Measurements from ENCODE around the gene INPP5D. TPM values are rescaled to one million over a fixed set of nuclear protein-coding genes. Genes with fewer than 3 reads are reported as not detected.

The INPP5D gene
- polyA plus RNA-seq, 3 donors, result 30.6 to 90.2 (median 54.8) TPM

- Histone ChIP-seq H3K36me3 (replicated peaks in 1 of 2; ENCODE audit: control insufficient read depth in 1 of 2, insufficient read depth in 2 of 2, low read length in 2 of 2) (peaks cover 68 to 74% of the 10 kb centered on the region in 2 donors), H3K9ac (ENCODE audit: insufficient read depth, low read length, poor library complexity, severe bottlenecking) (peak overlapping the region; percentile 39), H3K27me3 (ENCODE audit: control insufficient read depth in 2 of 2, insufficient read depth in 2 of 2, low read length in 2 of 2) (no peaks in the 10 kb centered on the region), H2AFZ (ENCODE audit: insufficient read depth, low read depth, low read length, poor library complexity, severe bottlenecking) (peak overlapping the region; percentile 22), H3K27ac (ENCODE audit: low read depth in 1 of 2, low read length in 2 of 2) (peak overlapping the region; percentile 74 to 97), H3K79me2 (ENCODE audit: insufficient read depth, low read length) (peaks cover 19% of the 10 kb centered on the region), H4K20me1 (ENCODE audit: insufficient read depth, low read length) (no peaks in the 10 kb centered on the region), H3K4me1 (ENCODE audit: control insufficient read depth in 1 of 2, insufficient read depth in 2 of 2, low read length in 2 of 2) (peaks cover 42 to 44% of the 10 kb centered on the region in 2 donors), H3K9me3 (replicated peaks in 1 of 2; ENCODE audit: control insufficient read depth in 1 of 2, insufficient read depth in 1 of 2, low read length in 2 of 2) (no peaks in the 10 kb centered on the region), H3K4me3 (replicated peaks in 1 of 3; ENCODE audit: low read depth in 2 of 3, low read length in 3 of 3) (peak overlapping the region in 1 of 3 experiments; percentile 67), H3K4me2 (replicated peaks; ENCODE audit: extremely low read depth, low read length, poor library complexity, severe bottlenecking) (peak overlapping the region; percentile 83)
- H3K36me3 Mint-ChIP-seq, result peaks cover 56 to 59% of the 10 kb centered on the region in 2 donors
- TF ChIP-seq CTCF (IDR thresholded peaks at IDR 0.05), result no peak
- H3K4me1 Mint-ChIP-seq, result peaks cover 4% of the 10 kb centered on the region
- H3K9me3 Mint-ChIP-seq, result no peaks in the 10 kb centered on the region
- intact Hi-C loops (cut with micrococcal nuclease), result no loop called here
- H3K27me3 Mint-ChIP-seq (ENCODE audit: low read depth in 3 of 3), result peaks cover 0 to 4% (median 0%) of the 10 kb centered on the region in 3 donors
- 83% methylated on average over 4 of the region's 4 CpGs for WGBS (ENCODE audit: insufficient coverage)
- no peak for DNase-seq
- no peak overlapping the region for H3K4me3 Mint-ChIP-seq
- H3K27ac Mint-ChIP-seq, result no peak overlapping the region
Observed at GRCh38 chr2:233164967-233165366, 104.8 kb downstream of the INPP5D start.

DNA sequence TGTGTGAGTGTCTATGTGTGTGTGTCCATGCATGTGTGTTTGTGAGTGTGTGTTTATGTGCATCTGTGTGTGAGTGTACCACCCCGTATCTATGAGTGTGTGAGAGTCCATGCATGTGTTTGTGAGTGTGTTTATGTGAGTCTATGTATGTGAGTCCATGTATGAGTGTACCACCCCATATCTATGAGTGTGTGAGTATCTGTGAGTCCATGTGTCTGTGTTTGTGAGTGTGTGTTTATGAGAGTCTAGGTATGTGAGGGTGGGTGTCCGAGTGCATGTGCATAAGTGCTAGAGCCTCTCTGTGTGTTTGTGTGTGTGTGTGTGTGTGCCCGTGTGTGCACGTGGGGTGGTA is 105.4 kb downstream of the INPP5D start:
- H3K4me2 ChIP-seq (replicated peaks; ENCODE audit: extremely low read depth, low read length, poor library complexity, severe bottlenecking), result peak overlapping the region; percentile 83
- no peaks in the 10 kb centered on the region for H3K27me3 ChIP-seq (ENCODE audit: control insufficient read depth in 2 of 2, insufficient read depth in 2 of 2, low read length in 2 of 2)
- no peak for TF ChIP-seq CTCF (IDR thresholded peaks at IDR 0.05)
- H3K36me3 ChIP-seq (replicated peaks in 1 of 2; ENCODE audit: control insufficient read depth in 1 of 2, insufficient read depth in 2 of 2, low read length in 2 of 2), result peaks cover 68 to 74% of the 10 kb centered on the region in 2 donors
- intact Hi-C loops (cut with micrococcal nuclease), result no loop called here
- no peak for DNase-seq
- no peak overlapping the region for H2AFZ ChIP-seq (ENCODE audit: insufficient read depth, low read depth, low read length, poor library complexity, severe bottlenecking)
- Mint-ChIP-seq H3K9me3 (no peaks in the 10 kb centered on the region), H3K27me3 (ENCODE audit: low read depth in 3 of 3) (peaks cover 0 to 4% (median 0%) of the 10 kb centered on the region in 3 donors), H3K36me3 (peaks cover 56 to 59% of the 10 kb centered on the region in 2 donors), H3K4me3 (no peak overlapping the region), H3K27ac (no peak overlapping the region), H3K4me1 (peaks cover 4% of the 10 kb centered on the region)
- peak overlapping the region; percentile 74 to 97 for H3K27ac ChIP-seq (ENCODE audit: low read depth in 1 of 2, low read length in 2 of 2)
- peaks cover 19% of the 10 kb centered on the region for H3K79me2 ChIP-seq (ENCODE audit: insufficient read depth, low read length)
- H3K9me3 ChIP-seq (replicated peaks in 1 of 2; ENCODE audit: control insufficient read depth in 1 of 2, insufficient read depth in 1 of 2, low read length in 2 of 2), result no peaks in the 10 kb centered on the region
- WGBS (ENCODE audit: insufficient coverage), result 10% methylated on average over 3 of the region's 4 CpGs
- peak overlapping the region; percentile 39 for H3K9ac ChIP-seq (ENCODE audit: insufficient read depth, low read length, poor library complexity, severe bottlenecking)
- H3K4me3 ChIP-seq (replicated peaks in 1 of 3; ENCODE audit: low read depth in 2 of 3, low read length in 3 of 3), result peak overlapping the region in 2 of 3 experiments; percentile 3 to 67
- no peaks in the 10 kb centered on the region for H4K20me1 ChIP-seq (ENCODE audit: insufficient read depth, low read length)
- peaks cover 42 to 44% of the 10 kb centered on the region in 2 donors for H3K4me1 ChIP-seq (ENCODE audit: control insufficient read depth in 1 of 2, insufficient read depth in 2 of 2, low read length in 2 of 2)

Measured in CD14-positive monocyte (primary cell).